Activated CD4-positive, alpha-beta T cell treated with anti-CD3 and anti-CD28 coated beads for 4 hours (primary cell): ENCODE data around the gene SAMD4B.
"Not testable (repeated sequence)": the region's sequence is repeated elsewhere in the genome, so short reads cannot be mapped to it uniquely, and the experiment has no call there.

Source experiments
- DNase-seq, 2 donors: peaks; one replicate each; pipeline ENCODE4 v3.0.0-alpha.2; 2020

SAMD4B gene

GRCh38 chr19:39310558-39311311, 31.5 kb upstream of the SAMD4B start:
- no peak for DNase-seq

GRCh38 chr19:39314016-39314728, 28.0 kb upstream of the SAMD4B start:
- DNase-seq, result no peak

- no peak for DNase-seq
Measured at GRCh38 chr19:39315933-39316332, 26.3 kb upstream of the SAMD4B start.

GRCh38 chr19:39316627-39317321, 25.4 kb upstream of the SAMD4B start:
- DNase-seq, result no peak

GRCh38 chr19:39317476-39317875, 24.7 kb upstream of the SAMD4B start:
- no peak for DNase-seq

GRCh38 chr19:39318071-39318470, 24.1 kb upstream of the SAMD4B start:
- no peak for DNase-seq

GRCh38 chr19:39318690-39319089, 23.5 kb upstream of the SAMD4B start:
- DNase-seq, result no peak

- no peak for DNase-seq
Measured at GRCh38 chr19:39319098-39319891, 22.9 kb upstream of the SAMD4B start.

GRCh38 chr19:39319892-39320248, 22.4 kb upstream of the SAMD4B start:
- DNase-seq, result no peak

- DNase-seq, result no peak
Measured at GRCh38 chr19:39321117-39321831, 20.9 kb upstream of the SAMD4B start.

- no peak for DNase-seq
Measured at GRCh38 chr19:39321832-39322176, 20.4 kb upstream of the SAMD4B start.

GRCh38 chr19:39324242-39324842, 17.9 kb upstream of the SAMD4B start:
- no peak for DNase-seq

GRCh38 chr19:39325778-39326665, 16.2 kb upstream of the SAMD4B start:
- no peak for DNase-seq

GRCh38 chr19:39327363-39328045, 14.7 kb upstream of the SAMD4B start:
- DNase-seq, result no peak

- peak; percentile 75 to 86 for DNase-seq
Measured at GRCh38 chr19:39328046-39328705, 14.0 kb upstream of the SAMD4B start.

GRCh38 chr19:39329948-39330347, 12.3 kb upstream of the SAMD4B start:
- no peak for DNase-seq

GRCh38 chr19:39332293-39332692, 9.9 kb upstream of the SAMD4B start:
- DNase-seq, result no peak

- not testable (repeated sequence) for DNase-seq
Measured at GRCh38 chr19:39332738-39333137, 9.5 kb upstream of the SAMD4B start.

- DNase-seq, result no peak
Measured at GRCh38 chr19:39333507-39333906, 8.7 kb upstream of the SAMD4B start.

- no peak for DNase-seq
Measured at GRCh38 chr19:39334444-39334976, 7.7 kb upstream of the SAMD4B start.
